Measurements from ENCODE around the gene RANBP3L.
"Not testable (repeated sequence)": the region's sequence is repeated elsewhere in the genome, so short reads cannot be mapped to it uniquely, and the experiment has no call there.

The RANBP3L gene

DNA sequence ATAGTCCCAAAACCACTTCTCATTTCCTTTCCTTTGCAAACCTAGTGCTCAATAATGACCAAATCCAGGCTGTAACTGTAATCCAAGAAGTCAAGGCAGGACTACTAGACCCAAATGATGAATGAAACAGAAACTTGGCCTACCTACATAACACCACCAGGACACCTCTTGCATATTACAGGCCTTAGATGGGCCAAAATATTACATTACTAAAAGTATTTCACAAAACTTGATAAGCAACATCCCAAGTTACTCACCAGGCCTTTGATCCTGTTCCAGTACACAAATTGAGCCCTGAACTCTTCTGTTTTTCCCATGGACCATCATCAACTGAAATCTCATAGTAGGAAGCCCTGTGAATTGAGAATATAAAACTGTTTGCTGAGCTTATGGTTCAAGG is 94.8 kb downstream of the RANBP3L start:
- DNase-seq (ENCODE audit: low read depth): no peak

DNA sequence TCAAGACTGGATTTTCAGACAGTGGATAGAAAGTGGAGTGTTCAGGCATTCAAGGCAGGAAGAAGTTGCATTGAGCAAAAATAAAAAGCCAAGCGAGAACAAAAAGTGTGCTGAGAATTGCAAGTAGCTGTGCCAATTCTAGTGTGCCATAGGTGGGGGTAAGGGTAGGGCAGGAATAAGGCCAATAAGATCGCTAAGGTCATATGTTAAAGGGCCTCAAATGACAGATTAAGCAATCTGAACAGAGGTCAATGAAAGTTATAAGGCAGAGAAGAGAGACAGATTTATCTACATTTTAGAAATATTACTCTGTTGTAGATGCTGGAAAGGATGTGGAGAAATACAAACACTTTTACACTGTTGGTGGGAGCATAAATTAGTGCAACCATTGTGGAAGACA is 96.4 kb downstream of the RANBP3L start:
- no peak for DNase-seq (ENCODE audit: low read depth)

DNA sequence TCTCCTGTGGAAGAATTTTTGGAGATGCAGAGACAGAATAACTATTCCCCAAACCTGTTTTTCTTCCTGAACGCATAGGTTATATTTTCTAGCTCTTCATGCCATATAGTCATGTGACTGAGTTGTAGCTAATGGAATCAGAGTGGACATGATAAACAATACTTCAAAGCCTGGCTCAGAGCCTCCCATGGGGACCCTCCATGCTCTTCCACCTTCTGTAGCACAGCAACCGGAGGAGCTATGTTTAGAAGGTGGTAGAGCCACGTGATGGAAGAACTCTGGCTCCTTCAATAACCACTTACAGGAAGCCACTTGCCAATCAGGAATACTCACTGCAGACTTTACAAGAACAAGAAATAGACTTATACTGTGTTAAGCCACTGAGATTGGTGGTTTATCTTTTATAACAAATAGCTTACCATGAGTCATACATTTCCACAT is 99.2 kb downstream of the RANBP3L start:
- peak; percentile 35 for DNase-seq (ENCODE audit: low read depth)

DNA sequence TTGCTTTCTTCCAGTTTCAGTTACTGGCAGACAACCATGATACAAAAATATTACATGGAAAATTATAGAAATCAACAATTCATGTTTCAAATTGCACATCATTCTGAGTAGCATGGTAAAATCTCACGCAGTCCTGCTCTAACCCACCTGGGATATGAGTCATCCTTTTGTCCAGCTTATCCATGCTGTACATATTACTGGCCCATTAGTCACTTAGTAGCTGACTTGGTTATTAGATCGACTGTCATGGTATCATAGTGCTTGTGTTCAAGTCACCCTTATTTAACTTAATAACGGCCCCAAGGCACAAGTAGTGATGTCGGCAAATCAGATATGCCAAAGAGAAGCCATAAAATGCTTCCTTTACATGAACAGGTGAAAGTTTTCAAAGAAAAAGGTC is 101.2 kb downstream of the RANBP3L start:
- DNase-seq (ENCODE audit: low read depth): peak; percentile 53

DNA sequence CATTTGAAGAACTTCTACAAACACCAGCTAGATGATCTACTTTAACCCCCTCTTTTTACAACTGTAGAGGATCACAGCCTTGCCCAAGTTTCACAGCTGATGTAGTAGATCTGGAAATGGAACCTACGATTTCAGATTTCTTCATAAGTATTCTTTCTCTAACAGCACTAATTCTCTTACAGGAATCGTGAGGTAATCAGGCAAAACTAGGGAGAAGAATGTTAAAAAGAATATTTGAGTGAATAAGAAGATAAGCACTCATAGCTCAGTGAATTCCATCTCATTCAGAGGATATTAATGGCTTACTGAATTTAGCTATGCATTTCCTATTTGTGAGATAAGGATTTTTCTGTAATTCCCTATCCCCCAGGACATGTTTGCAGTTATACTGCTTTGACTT is 102.1 kb downstream of the RANBP3L start:
- DNase-seq (ENCODE audit: low read depth): peak; percentile 31

DNA sequence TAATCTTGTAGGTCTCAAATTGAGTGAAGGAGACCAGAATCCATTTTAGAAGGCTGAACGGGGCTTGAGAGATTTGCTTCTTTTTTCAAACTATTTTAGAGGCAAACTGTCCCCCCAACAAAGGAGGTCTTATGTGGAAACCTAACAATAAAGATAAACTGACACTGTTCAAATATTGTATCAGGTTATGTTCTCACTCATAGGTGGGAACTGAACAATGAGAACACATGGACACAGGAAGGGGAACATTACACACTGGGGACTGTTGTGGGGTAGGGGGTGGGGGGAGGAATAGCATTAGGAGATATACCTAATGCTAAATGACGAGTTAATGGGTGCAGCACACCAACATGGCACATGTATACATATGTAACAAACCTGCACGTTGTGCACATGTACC is 102.9 kb downstream of the RANBP3L start:
- not testable (repeated sequence) for DNase-seq (ENCODE audit: low read depth)
